ENCODE results near the gene OR52A5.

Gene OR52A5

GRCh38 chr11:5107285-5107684, 30.9 kb downstream of the OR52A5 start:
- DNase-seq = no peak

GRCh38 chr11:5103066-5103465, 35.1 kb downstream of the OR52A5 start:
- DNase-seq = no peak

GRCh38 chr11:5102246-5102645, 35.9 kb downstream of the OR52A5 start:
- DNase-seq = no peak

- DNase-seq = no peak
Measured at GRCh38 chr11:5096011-5096410, 42.1 kb downstream of the OR52A5 start.

GRCh38 chr11:5092821-5093585, 45.2 kb downstream of the OR52A5 start:
- no peak for DNase-seq

GRCh38 chr11:5090668-5091067, 47.5 kb downstream of the OR52A5 start:
- no peak for DNase-seq

- DNase-seq = no peak
Measured at GRCh38 chr11:5088556-5088955, 49.6 kb downstream of the OR52A5 start.

GRCh38 chr11:5083602-5084001, 54.6 kb downstream of the OR52A5 start:
- DNase-seq = no peak

GRCh38 chr11:5081405-5081804, 56.8 kb downstream of the OR52A5 start:
- no peak for DNase-seq

All from NCI-H2081 treated with DMSO at 0.1 percent for 48 hours (cell line).